Mucosa of descending colon (tissue), 3 donors: Measurements from ENCODE around the gene MAPT. TPM values are rescaled to one million over a fixed set of nuclear protein-coding genes. Genes with fewer than 3 reads are reported as not detected.

Experiments
- ATAC-seq: fragments of 200-7000 bp; cut with Tn5 transposase; one replicate; pipeline ENCODE4 v1.9.1; 2020; ENCODE audit warnings: mild to moderate bottlenecking, moderate library complexity
- DNase-seq, 3 donors: peaks; one replicate each; pipeline ENCODE4 v3.0.0-alpha.2; 2020
- H3K36me3 ChIP-seq: fragments of 200-600 bp; one replicate; pipeline ENCODE4 v1.8.0; 2021; ENCODE audit warnings: low read depth, mild to moderate bottlenecking
- H3K4me1 ChIP-seq: fragments of 200-600 bp; one replicate; pipeline ENCODE4 v1.8.0; 2021; ENCODE audit warnings: low read depth, mild to moderate bottlenecking
- H3K4me3 ChIP-seq: fragments of 200-600 bp; one replicate; pipeline ENCODE4 v1.8.0; 2021; ENCODE audit warnings: mild to moderate bottlenecking
- H3K9me3 ChIP-seq: fragments of 200-600 bp; one replicate; pipeline ENCODE4 v1.8.0; 2021; ENCODE audit warnings: mild to moderate bottlenecking
- intact Hi-C, 2 donors: fragments of 100-400 bp; cut with DNase I in 1 of 2; cut with micrococcal nuclease in 1 of 2; formaldehyde crosslinking; loops; one replicate each; pipeline versions ENCODE4 v1.11.0 to v1.11.1; 2022; cut with DNase I, micrococcal nuclease
- total RNA-seq, 3 donors: library from RNA; stranded (reverse); fragmentation: NEBNext Ultra II Directional in 2 of 3; extraction: Animal tissue kit (Norgen Biotek cat#: 25700) in 2 of 3; gene quantifications; one replicate each; pipeline versions ENCODE4 v1.2.1 to v1.2.4, GENCODE V29; 2021 to 2023
- TF ChIP-seq, protein P1 (sequence below): fragments of 200-600 bp; IDR thresholded peaks from one replicate; pipeline ENCODE4 v1.8.0; 2022; ENCODE audit warnings: antibody characterized with exemption, mild to moderate bottlenecking
- donor health status: DM: no; HTN: no; CAD: no; lungs with moderate emphysema.
- donor health status: DM: no; HTN: no; CAD: no.
- donor health status: DM: no; HTN: yes; CAD: no.

The MAPT gene
- total RNA-seq, 3 donors from 2014 or later, result 0.72 to 61.5 (median 1.4) TPM

DNA sequence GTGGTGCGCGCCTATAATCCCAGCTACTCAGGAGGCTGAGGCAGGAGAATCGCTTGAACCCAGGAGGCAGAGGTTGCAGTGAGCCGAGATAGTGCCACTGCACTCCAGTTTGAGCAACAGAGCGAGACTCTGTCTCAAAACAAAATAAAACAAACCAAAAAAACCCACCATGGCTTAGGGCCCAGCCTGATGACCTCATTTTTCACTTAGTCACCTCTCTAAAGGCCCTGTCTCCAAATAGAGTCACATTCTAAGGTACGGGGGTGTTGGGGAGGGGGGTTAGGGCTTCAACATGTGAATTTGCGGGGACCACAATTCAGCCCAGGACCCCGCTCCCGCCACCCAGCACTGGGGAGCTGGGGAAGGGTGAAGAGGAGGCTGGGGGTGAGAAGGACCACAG, 103.3 kb downstream of the MAPT start:
- no peak for ATAC-seq
- no peaks in the 10 kb centered on the region for H3K36me3 ChIP-seq
- H3K4me1 ChIP-seq, result no peaks in the 10 kb centered on the region
- H3K4me3 ChIP-seq, result no peak overlapping the region
- no peak for DNase-seq
- intact Hi-C loops, result loop anchor here in 1 of 2 donors (10.0 kb wide), 1 partner anchor 287 kb away; no protein-coding TSS in a partner anchor
- TF ChIP-seq, protein P1, sequence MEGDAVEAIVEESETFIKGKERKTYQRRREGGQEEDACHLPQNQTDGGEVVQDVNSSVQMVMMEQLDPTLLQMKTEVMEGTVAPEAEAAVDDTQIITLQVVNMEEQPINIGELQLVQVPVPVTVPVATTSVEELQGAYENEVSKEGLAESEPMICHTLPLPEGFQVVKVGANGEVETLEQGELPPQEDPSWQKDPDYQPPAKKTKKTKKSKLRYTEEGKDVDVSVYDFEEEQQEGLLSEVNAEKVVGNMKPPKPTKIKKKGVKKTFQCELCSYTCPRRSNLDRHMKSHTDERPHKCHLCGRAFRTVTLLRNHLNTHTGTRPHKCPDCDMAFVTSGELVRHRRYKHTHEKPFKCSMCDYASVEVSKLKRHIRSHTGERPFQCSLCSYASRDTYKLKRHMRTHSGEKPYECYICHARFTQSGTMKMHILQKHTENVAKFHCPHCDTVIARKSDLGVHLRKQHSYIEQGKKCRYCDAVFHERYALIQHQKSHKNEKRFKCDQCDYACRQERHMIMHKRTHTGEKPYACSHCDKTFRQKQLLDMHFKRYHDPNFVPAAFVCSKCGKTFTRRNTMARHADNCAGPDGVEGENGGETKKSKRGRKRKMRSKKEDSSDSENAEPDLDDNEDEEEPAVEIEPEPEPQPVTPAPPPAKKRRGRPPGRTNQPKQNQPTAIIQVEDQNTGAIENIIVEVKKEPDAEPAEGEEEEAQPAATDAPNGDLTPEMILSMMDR, result no peak
- H3K9me3 ChIP-seq, result no peaks in the 10 kb centered on the region

DNA sequence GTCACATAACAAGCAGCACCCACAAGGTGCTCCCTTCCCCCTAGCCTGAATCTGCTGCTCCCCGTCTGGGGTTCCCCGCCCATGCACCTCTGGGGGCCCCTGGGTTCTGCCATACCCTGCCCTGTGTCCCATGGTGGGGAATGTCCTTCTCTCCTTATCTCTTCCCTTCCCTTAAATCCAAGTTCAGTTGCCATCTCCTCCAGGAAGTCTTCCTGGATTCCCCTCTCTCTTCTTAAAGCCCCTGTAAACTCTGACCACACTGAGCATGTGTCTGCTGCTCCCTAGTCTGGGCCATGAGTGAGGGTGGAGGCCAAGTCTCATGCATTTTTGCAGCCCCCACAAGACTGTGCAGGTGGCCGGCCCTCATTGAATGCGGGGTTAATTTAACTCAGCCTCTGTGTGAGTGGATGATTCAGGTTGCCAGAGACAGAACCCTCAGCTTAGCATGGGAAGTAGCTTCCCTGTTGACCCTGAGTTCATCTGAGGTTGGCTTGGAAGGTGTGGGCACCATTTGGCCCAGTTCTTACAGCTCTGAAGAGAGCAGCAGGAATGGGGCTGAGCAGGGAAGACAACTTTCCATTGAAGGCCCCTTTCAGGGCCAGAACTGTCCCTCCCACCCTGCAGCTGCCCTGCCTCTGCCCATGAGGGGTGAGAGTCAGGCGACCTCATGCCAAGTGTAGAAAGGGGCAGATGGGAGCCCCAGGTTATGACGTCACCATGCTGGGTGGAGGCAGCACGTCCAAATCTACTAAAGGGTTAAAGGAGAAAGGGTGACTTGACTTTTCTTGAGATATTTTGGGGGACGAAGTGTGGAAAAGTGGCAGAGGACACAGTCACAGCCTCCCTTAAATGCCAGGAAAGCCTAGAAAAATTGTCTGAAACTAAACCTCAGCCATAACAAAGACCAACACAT, 104.9 kb downstream of the MAPT start, which contains the start of gene STH:
STH (plus strand) TSS at position 264 of the 913 bp plus-strand sequence; CDS start at position 294, 30 bp downstream.
- TF ChIP-seq, protein P1, result no peak
- peaks cover 9% of the 10 kb centered on the region for H3K4me1 ChIP-seq
- DNase-seq (no peak), ATAC-seq (no peak)
- no peaks in the 10 kb centered on the region for H3K9me3 ChIP-seq
- intact Hi-C loops, result loop anchor here in 1 of 2 donors (10.0 kb wide), 1 partner anchor 286 kb away; no protein-coding TSS in a partner anchor
- no peaks in the 10 kb centered on the region for H3K36me3 ChIP-seq
- no peak within 1 kb of the TSS for H3K4me3 ChIP-seq

DNA sequence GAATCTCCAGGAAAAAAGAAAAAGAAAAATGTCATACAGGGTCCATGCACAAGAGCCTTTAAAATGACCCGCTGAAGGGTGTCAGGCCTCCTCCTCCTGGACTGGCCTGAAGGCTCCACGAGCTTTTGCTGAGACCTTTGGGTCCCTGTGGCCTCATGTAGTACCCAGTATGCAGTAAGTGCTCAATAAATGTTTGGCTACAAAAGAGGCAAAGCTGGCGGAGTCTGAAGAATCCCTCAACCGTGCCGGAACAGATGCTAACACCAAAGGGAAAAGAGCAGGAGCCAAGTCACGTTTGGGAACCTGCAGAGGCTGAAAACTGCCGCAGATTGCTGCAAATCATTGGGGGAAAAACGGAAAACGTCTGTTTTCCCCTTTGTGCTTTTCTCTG, 105.5 kb downstream of the MAPT start:
- intact Hi-C loops, result loop anchor here in 1 of 2 donors (10.0 kb wide), 2 partner anchors 215 to 285 kb away; no protein-coding TSS in a partner anchor
- DNase-seq (no peak), ATAC-seq (no peak)
- Histone ChIP-seq H3K4me1 (peaks cover 10% of the 10 kb centered on the region), H3K36me3 (no peaks in the 10 kb centered on the region), H3K9me3 (no peaks in the 10 kb centered on the region), H3K4me3 (no peak overlapping the region)
- TF ChIP-seq, protein P1, result no peak

DNA sequence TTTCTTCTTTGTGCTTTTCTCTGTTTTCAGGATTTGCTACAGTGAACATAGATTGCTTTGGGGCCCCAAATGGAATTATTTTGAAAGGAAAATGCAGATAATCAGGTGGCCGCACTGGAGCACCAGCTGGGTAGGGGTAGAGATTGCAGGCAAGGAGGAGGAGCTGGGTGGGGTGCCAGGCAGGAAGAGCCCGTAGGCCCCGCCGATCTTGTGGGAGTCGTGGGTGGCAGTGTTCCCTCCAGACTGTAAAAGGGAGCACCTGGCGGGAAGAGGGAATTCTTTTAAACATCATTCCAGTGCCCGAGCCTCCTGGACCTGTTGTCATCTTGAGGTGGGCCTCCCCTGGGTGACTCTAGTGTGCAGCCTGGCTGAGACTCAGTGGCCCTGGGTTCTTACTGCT, 105.9 kb downstream of the MAPT start:
- ATAC-seq (no peak), DNase-seq (no peak)
- Histone ChIP-seq H3K9me3 (no peaks in the 10 kb centered on the region), H3K4me3 (no peak overlapping the region), H3K4me1 (peaks cover 10% of the 10 kb centered on the region), H3K36me3 (no peaks in the 10 kb centered on the region)
- intact Hi-C loops, result loop anchor here in 1 of 2 donors (10.0 kb wide), 1 partner anchor 215 kb away; no protein-coding TSS in a partner anchor
- TF ChIP-seq, protein P1, result no peak

DNA sequence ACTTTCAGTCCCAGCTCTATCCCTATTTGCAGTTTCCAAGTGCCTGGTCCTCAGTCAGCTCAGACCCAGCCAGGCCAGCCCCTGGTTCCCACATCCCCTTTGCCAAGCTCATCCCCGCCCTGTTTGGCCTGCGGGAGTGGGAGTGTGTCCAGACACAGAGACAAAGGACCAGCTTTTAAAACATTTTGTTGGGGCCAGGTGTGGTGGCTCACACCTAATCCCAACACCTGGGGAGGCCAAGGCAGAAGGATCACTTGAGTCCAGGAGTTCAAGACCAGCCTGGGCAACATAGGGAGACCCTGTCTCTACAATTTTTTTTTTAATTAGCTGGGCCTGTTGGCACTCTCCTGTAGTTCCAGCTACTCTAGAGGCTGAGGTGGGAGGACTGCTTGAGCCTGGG, 106.4 kb downstream of the MAPT start:
- Histone ChIP-seq H3K36me3 (no peaks in the 10 kb centered on the region), H3K9me3 (no peaks in the 10 kb centered on the region), H3K4me1 (peaks cover 10% of the 10 kb centered on the region), H3K4me3 (no peak overlapping the region)
- ATAC-seq, result no peak
- TF ChIP-seq, protein P1, result no peak
- intact Hi-C loops, result loop anchor here in 1 of 2 donors (10.0 kb wide), 1 partner anchor 214 kb away; no protein-coding TSS in a partner anchor
- no peak for DNase-seq
